GM19238 (cell line): ENCODE results near the gene IGSF21.

ENCODE experiments used
- DNase-seq: peaks from one replicate; pipeline ENCODE4 v3.0.0; 2011; ENCODE audit warnings: low spot score; ENCODE audit not compliant: insufficient read length

The IGSF21 gene

GRCh38 chr1:18396247-18396980, 288.8 kb downstream of the IGSF21 start:
- DNase-seq: no peak

GRCh38 chr1:18397641-18398040, 290.0 kb downstream of the IGSF21 start:
- DNase-seq: no peak

- no peak for DNase-seq
Measured at GRCh38 chr1:18398791-18399530, 291.4 kb downstream of the IGSF21 start.

GRCh38 chr1:18400347-18401102, 292.9 kb downstream of the IGSF21 start:
- DNase-seq: no peak

GRCh38 chr1:18401921-18402320, 294.3 kb downstream of the IGSF21 start:
- DNase-seq: no peak

- no peak for DNase-seq
Measured at GRCh38 chr1:18404460-18404859, 296.9 kb downstream of the IGSF21 start.

GRCh38 chr1:18407166-18408045, 299.8 kb downstream of the IGSF21 start:
- DNase-seq: no peak

- no peak for DNase-seq
Measured at GRCh38 chr1:18408656-18409370, 301.2 kb downstream of the IGSF21 start.

- DNase-seq: no peak
Measured at GRCh38 chr1:18409609-18410237, 302.1 kb downstream of the IGSF21 start.

- no peak for DNase-seq
Measured at GRCh38 chr1:18410407-18410806, 302.8 kb downstream of the IGSF21 start.

GRCh38 chr1:18411321-18411720, 303.7 kb downstream of the IGSF21 start:
- DNase-seq: no peak

GRCh38 chr1:18411820-18412641, 304.4 kb downstream of the IGSF21 start:
- no peak for DNase-seq

- no peak for DNase-seq
Measured at GRCh38 chr1:18412882-18413353, 305.3 kb downstream of the IGSF21 start.

- no peak for DNase-seq
Measured at GRCh38 chr1:18413541-18414305, 306.1 kb downstream of the IGSF21 start.

- DNase-seq: no peak
Measured at GRCh38 chr1:18414321-18414720, 306.7 kb downstream of the IGSF21 start.

GRCh38 chr1:18414872-18415447, 307.4 kb downstream of the IGSF21 start:
- DNase-seq: no peak

- no peak for DNase-seq
Measured at GRCh38 chr1:18415448-18416027, 307.9 kb downstream of the IGSF21 start.
